HT-29 (cell line): ENCODE data around the gene TRPM3. TPM values are rescaled to one million over a fixed set of nuclear protein-coding genes. Genes with fewer than 3 reads are reported as not detected.

Experiments
- DNase-seq: peaks from one replicate; pipeline ENCODE4 v3.0.0-alpha.2; 2015; ENCODE audit warnings: low spot score
- total RNA-seq: library from RNA; depleted of rRNA; stranded (reverse); fragments of >200 nt; shearing (Covaris generic); gene quantifications from 2 replicates; pipeline ENCODE4 v1.2.3, GENCODE V29; 2014

TRPM3 gene
- total RNA-seq, 1 experiment from 2014 or later, result not detected

DNA sequence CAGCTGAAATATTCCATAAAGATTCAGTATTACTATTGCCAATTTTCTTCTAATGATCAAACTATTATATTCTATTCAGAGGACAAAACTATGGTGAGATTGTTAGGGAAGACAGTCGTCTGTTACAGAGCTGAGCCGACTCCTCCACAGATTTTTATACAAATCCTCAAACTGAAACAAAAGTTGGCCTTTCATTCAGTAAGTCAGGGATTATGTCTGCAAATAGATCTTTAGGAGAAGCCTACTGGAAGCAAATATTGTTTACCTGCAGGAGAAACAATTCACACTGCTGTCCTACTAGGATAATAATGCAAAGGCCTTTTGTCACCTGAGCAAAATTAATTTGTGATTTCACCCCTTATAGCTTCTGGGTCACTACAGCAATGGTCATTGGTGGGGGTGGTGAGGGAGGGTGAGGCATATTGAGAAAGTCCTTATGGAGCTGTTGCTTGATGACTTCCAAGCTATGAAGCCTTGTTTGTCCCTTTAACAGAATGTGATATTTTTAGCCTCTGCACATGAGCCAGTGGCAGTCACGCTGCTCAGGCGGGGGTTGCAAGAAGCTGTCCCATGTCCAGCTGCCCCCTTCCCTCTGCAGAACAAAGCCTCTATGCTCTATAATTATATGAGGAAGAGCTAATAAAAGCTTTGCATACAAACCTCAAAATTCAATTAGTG, 506.5 kb downstream of the TRPM3 start:
- DNase-seq, result no peak

GRCh38 chr9:70613024-70613768, 508.2 kb downstream of the TRPM3 start:
- no peak for DNase-seq

DNA sequence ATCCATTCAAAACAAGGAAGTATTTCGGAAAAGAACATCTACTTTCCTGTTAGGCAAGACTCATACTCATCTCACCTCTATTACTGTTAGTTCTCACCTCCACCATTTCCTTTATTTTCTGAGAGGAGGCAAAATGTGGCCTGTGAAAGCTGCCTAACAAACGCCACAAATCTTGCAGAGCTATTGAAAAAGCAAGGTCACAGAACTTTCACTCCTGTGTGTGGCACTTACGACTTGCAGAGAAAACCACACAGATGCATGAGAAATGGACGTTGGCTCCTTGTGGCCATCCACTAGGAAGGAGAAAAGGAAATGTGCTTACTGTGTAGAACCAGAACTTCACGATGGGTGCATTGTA, 511.2 kb downstream of the TRPM3 start:
- DNase-seq, result no peak

DNA sequence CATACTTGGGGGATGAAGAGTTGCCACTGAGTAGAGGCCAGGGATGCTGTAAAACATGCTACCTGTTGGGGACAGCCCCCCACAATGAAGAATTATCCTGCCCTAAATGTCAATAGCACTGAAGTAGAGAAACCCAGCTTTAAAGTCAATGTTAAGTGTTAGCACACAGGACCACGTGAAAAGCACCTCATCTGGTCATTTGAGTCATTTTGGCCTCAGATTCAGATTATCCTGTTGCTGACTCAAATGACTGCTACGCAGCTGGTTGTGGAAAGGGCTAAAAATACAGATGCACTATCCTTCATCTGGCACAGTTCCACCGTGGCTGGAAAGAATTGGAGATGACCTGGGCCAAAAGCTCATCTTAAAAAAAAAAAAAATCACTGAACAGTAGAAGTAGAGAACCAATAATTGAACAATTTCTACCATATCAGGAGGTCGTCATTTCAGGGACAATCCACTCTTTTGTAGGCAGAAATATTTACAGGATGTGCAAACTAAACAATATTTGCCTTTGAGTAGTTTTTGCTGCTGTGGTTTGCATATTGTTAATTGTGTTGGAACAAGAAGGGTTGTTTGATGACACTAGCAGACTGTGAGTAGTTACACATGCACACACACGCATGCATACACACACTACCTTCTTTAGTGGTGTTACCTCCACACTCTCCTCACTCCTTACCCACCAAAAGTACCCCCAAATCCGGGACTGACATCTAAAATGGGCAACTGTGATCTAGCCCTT, 511.7 kb downstream of the TRPM3 start:
- no peak for DNase-seq

DNA sequence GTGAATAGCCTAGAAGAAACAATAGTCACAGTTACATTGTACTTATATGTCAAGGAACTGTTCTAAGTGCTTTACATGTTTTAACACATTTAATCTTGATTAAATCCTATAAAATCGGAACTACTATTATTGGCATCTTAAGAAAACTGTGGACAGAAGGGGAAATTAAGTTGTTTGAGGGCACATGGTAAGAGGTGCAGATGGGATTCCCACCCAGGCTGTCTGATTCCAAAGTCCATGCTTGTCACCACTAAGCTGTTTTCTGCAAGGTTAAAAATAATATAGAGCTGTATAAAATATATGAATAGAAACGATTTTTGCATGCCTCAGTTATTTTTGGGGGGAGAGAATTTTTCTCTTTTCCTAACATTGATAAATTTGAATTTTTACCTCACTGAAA, 512.4 kb downstream of the TRPM3 start:
- no peak for DNase-seq

DNA sequence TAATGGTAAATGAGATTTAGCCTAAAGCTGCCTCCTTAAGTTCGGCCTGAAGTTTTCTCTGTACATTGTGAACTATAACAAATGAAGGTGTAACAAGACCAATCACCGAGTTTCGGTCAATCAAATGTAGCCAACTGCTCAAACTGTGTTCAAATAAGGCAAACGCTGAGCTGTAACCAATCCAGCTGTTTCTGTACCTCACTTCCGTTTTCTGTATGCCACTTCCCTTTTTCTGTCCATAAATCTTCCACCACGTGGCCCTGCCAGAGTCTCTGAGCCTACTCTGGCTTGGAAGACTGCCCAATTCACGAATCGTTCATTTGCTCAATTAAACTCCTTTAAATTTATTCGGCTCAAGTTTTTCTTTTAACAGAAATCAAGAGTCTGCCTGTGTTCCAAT, 513.5 kb downstream of the TRPM3 start:
- DNase-seq, result peak; percentile 7

- no peak for DNase-seq
Observed at GRCh38 chr9:70607329-70607728, 514.1 kb downstream of the TRPM3 start.

GRCh38 chr9:70603020-70603411, 518.4 kb downstream of the TRPM3 start:
- DNase-seq, result no peak

- DNase-seq, result peak; percentile 72
Observed at GRCh38 chr9:70602321-70603019, 519.0 kb downstream of the TRPM3 start.

GRCh38 chr9:70601000-70601951, 520.1 kb downstream of the TRPM3 start:
- DNase-seq, result no peak

GRCh38 chr9:70600506-70600905, 520.9 kb downstream of the TRPM3 start:
- no peak for DNase-seq

DNA sequence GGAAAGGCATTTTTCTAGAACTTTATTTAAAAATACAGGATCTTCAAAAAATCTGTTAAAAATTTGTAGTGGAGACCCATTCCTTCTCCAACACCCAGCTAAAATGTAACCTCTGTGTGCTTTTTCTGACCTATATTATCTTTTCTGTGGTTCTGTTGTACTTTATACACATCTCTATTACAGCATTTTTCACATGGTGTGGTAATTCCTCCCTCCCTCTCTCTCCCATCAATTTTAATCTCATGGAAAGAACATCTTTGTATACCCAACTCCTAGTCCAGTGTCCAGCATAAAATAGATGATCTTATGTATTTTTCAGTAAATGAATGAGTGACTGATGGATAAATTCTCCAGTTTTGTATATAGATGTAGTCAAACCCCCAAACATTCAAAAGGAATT, 523.5 kb downstream of the TRPM3 start:
- DNase-seq, result no peak

GRCh38 chr9:70595211-70595610, 526.2 kb downstream of the TRPM3 start:
- DNase-seq, result no peak

- no peak for DNase-seq
Observed at GRCh38 chr9:70594386-70594944, 527.0 kb downstream of the TRPM3 start.

DNA sequence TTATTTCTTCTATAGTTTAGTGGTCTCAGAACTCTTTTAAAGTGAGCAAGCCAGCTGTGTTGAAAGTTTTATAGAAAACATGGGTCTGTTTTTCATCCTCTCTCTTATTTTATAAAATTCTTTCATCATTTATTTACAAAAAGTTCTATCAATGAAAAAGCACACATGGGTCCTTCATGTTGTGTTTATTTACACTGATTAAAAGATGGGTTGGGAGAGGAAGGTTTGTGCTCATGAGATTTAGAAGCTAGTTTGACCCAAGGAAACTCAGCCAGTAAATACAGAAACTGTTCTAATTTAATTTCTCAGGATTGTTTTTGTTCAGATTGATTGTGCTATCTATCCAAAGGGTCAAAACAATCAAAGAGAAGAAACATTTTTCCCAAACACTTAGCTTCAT, 528.2 kb downstream of the TRPM3 start:
- no peak for DNase-seq

DNA sequence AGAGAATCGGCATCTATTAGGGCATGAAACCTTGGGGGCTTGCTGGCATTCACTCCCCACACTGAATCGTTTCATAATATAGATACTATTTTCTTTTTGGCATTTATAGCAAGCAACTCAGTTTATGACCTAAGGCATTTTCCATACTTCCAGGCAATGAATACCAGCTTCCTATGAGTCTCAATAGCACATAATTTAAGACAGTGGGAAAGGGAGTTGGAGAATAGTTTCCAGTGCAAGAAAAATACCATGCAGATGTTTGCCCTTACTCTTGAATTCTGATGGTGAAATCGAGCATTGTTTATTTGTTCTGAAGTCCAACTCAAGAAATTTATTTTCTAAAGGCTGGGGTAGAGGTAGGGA, 531.1 kb downstream of the TRPM3 start:
- no peak for DNase-seq

DNA sequence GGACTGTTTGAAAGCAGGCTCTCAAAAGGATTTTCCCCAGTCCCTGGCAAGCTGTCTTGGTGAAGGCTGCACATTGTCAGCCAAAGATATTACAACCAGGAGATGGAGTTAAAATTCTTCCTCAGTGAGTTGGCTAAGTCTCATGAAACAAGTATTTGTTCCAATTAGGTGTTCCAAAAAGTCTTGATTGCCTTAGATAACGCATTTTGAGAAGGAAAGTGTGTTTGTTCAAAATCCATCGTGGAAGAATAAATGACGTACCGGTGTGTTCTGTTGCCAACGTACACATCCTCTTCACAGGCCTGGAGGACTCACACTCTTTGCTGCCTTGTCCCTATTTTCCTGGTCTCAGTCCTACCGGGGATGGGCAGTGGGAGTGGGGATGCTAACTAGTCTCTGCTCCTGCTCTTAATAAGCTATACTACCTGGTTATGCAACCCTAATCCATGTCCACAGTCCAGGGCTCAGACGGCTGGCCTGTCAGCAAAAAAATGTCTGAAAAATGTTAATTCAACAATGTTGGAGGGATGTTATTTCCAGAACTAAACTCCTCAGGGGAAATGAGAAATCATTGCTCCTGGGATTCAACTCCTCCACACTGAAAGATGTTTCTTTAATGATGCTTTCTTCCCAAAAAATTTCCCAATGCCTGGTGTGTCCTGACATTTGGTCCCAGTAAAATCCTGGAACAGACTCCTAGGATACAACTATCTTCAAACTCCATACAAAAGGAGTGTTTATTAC, 531.7 kb downstream of the TRPM3 start:
- no peak for DNase-seq

GRCh38 chr9:70588999-70589398, 532.4 kb downstream of the TRPM3 start:
- no peak for DNase-seq

DNA sequence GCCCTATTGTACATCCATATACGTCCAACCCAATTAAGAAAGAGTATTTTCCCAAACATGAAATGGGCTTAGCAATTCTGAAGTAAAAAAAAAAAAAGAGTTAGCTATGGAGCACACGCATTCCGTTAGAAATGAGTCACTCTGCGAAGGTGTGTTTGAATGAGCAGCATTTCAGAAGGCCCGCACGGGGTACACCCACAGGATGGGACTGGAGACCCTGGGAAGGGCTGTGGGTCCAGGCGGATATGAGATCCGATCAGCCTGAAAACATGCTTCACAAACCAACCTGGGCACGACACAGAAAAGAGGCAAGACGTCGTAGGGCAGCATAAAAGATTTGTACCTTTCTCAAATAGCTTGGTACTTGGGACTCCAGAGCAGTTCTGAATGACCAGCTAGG, 533.0 kb downstream of the TRPM3 start:
- no peak for DNase-seq

DNA sequence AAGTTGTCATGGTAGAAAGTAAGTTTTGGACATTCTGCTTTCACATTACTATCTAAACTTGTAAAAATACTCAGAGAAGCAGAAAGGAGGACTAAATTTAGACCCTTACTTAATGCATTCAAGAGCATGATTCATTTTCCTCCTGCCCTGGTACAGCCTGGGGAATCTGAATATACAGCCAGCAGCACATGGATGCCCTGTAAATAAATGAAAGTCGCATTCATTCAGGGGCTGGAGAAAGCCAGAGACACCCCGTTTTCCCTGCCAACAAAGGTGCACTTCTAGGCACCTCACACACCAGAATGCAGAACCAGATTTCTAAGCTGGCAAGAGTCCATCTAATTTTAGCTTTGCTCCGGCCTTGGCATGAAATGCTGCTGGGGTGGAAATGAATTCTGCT, 534.2 kb downstream of the TRPM3 start:
- no peak for DNase-seq
